GM19240 (cell line): ENCODE data around the gene TLCD3A.
"Not testable (repeated sequence)": the region's sequence is repeated elsewhere in the genome, so short reads cannot be mapped to it uniquely, and the experiment has no call there.

Experiments
- DNase-seq: peaks from one replicate; pipeline ENCODE4 v3.0.0; 2011; ENCODE audit warnings: low spot score; ENCODE audit not compliant: insufficient read length

The TLCD3A gene

DNA sequence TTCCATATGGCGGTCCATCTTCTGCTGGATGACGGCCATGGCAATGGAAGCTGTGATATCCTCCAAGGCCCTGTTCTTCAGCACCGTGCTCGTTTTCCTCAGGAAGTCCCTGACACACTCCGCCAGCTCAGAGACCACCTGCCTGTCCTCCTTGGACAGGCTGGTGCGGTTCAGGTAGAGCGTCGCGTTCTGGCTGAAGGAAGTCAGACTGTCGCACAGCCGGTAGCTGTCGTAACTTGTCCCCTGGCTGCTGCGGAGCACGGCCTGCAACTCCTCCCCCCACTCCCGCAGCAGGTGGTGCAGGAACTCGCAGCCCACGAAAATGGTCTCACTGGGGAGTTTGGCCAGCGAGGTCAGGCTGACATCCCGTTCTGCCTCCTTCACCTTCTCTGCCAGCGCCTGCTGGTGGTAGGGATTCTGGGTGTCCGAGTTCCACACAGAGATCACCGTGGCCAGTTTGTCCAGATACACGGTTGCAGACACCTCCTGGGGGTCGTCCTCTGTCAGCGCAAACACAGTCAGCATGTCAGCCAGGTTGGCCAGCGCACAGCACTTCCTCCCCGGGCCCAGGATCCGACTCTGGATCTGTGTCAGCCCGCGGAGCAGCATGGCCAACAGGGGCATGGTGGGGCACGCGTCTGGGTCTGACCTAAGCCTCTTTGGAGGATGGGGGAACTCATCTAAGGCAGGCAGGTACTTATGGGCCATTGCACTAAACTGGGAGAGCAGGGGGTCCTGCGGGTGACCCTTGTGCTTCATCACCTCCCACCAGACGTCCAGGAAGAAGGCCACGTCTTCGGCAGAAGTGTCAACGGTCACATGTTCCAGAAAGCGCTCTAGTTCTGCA is 14.6 kb downstream of the TLCD3A start:
- no peak for DNase-seq

DNA sequence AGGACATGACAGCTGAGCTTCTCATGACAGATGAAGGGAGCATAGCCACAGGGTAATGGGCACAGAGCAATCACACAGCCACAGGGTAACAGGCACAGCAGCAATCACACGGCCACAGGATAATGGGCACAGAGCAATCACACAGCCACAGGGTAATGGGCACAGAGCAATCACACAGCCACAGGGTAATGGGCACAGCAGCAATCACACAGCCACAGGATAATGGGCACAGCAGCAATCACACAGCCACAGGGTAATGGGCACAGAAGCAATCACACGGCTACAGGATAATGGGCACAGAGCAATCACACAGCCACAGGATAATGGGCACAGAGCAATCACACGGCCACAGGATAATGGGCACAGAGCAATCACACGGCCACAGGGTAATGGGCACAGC is 16.2 kb downstream of the TLCD3A start:
- not testable (repeated sequence) for DNase-seq

DNA sequence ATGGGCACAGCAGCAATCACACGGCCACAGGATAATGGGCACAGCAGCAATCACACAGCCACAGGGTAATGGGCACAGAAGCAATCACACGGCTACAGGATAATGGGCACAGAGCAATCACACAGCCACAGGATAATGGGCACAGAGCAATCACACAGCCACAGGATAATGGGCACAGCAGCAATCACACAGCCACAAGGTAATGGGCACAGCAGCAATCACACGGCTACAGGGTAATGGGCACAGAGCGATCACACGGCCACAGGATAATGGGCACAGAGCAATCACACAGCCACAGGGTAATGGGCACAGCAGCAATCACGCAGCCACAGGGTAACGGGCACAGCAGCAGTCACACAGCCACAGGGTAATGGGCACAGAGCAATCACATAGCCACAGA is 17.0 kb downstream of the TLCD3A start:
- DNase-seq, result not testable (repeated sequence)

DNA sequence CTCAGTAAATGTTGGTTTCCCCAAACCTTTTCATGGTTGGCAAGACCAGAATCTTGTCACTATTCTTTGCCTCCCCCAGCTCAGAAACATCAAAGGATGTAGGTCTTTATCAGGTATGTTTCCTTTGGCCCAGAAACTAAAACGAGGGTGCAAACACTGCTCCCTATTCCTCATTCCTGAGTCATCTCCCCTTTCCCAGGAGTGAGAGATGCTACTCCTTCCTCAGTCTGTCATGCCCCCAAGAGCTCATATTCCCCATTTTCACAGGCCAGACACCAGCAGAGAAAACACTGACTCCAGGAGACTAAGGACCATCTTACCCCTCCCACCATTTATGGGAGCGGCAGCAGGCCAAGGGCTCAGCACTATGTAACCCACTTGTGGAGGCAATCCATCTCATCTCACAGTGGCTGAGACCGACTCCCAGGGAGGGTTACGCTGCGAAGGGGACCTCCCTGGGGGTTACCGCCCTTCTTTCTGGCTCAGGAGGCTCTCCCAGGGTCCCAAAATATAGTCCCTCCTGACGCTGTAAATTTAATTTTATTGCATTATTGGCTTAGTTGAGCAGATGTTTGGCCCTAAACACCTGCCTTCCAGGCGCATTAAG is 18.1 kb downstream of the TLCD3A start:
- no peak for DNase-seq

DNA sequence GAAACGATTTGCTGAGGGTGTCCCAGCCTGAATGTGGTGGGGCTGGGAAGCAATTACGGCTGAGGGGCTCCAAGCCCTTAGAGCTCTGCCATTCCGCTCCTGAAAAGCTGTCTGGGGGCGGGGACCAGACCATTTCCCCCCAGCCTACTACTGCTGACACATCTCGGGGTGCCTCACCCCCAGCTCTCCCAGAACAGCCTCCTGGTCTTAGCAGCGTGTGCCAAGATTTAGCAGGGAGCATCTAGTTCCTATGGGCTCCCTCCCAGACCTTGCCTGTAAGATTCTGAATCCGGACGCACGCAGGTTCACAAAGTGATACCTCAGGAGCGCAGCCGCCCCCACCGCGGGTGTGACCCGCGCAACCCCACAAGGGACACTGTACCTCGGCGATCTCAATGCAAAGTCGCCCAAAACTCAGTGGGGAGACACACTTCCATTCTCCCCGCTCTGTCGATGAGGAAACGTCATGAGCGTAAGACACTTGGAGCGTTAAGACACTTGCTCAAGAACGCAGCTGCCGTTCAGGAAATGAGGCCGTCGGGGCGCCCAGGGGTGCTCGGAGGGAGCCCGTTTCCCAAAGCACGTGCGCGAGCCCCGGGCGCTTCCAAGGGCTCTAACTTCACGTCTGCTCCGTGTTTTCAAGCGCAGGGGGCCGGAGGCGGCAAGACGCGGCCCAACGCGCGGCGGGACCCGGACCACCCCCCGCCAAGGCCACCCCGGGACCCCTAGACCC is 19.0 kb downstream of the TLCD3A start:
- DNase-seq, result no peak

DNA sequence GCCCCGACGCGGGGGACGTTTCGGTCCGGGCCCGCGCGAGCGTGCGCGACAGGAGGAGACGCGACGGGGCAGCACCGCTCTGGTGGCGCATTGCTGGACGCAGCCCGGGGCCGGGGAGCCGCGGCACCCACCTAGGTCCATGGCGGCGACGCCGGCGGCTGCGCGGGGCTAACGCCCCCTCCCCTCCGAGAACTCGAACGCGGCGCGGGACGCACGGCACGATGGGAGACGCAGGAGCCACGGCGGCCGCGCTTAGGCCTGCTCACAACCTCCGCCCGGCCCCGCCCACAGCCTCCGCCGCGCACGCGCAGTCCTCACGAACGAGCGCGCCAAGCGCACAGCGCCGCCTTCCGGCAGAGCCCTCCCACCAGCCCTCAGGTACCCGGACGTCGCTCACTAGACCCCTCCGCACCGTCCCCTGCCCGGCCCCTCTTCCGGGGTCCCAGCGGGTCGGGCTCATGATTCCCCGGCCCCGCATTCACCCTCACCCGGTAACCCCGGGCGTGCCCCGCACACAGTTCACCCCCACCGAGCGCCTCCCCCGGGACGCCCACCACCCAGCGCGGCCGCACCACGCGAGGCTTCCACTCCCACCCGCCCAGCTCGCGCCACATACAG is 19.7 kb downstream of the TLCD3A start, which contains the start of gene GEMIN4:
TSS of gene GEMIN4 (minus strand) at position 263 of the 618 bp plus-strand sequence. CDS start at position 141, 122 bp downstream.
- DNase-seq, result peak; percentile 89

DNA sequence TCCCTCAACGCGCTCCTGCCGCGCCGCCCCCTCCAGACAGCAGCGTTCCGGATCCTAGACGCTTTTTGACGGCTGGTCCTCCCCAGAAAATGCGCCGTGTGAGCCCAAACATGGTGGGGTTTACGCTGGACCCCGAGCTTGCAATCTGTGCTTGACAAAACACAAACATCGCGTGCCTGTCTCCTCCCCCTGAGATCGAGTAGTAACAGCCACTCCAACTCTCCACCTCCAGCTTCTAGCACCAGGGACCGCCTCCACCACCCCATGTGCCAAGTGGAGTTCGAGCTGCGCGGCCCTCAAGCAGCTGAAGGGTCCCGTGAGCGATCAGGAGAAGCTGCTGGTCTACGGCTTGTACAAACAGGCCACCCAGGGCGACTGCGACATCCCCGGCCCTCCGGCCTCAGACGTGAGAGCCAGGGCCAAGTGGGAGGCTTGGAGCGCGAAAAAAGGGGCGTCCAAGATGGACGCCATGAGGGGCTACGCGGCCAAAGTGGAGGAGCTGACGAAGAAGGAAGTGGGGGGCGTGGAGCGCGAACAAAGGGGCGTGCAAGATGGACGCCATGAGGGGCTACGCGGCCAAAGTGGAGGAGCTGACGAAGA is 20.3 kb downstream of the TLCD3A start:
- DNase-seq, result no peak

DNA sequence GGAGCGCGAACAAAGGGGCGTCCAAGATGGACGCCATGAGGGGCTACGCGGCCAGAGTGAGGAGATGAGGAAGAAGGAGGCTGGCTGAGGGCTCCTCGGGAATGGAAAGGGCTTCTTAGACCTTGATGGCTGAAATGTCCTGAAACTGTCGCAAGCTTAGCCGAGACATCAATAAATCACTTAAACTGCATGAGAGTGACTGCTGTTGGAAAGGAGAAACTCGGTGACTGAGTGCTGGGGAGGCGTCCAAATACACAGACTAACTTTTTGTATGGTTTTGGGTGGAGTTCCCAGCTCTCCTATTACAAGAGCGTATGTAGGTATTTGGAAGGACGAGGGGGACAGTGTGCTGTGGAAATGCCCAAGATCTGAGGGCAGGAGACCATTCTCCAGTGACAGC is 21.0 kb downstream of the TLCD3A start:
- DNase-seq, result no peak

DNA sequence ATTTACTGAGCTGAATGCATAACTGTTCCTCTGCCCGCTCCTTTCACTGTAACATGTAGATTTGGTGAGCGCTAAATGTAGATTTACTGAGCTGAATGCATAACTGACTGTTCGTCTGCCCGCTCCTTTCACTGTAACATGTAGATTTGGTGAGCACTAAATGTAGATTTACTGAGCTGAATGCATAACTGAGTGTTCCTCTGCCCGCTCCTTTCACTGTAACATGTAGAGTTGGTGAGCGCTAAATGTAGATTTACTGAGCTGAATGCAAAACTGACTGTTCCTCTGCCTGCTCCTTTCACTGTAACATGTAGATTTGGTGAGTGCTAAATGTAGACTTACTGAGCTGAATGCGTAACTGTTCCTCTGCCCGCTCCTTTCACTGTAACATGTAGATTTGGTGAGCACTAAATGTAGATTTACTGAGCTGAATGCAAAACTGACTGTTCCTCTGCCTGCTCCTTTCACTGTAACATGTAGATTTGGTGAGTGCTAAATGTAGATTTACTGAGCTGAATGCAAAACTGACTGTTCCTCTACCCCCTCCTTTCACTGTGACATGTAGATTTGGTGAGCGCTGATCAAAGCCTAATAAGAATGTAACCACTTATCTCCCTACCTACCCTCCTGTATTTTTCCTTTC is 23.0 kb downstream of the TLCD3A start:
- DNase-seq, result not testable (repeated sequence)

DNA sequence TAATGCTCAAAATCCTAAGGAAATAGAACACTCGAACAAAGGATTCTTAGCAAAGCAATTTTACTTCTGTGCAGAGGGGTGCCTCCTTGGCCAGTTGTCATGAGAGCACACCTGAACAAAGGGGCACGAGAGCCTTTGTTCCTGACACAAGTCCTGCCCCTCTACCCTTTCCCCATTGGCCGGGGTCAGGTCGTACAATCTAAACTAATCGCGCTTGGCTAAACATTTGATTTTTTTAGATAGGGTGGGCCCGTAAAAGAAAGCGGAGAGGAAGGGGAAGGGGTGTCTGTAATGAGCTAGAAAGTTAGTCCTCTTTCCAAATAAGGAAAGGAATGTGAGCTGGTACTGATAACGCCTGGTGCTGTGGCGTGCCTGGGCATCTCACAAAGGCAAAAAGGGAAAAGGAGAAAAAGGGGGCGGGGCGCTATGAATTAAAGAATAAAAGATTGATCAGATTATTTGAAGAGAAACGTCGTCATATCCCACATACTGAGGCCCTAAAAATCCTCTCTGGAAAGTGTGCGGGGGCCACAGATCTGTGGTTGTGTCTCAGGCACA is 23.7 kb downstream of the TLCD3A start:
- not testable (repeated sequence) for DNase-seq

DNA sequence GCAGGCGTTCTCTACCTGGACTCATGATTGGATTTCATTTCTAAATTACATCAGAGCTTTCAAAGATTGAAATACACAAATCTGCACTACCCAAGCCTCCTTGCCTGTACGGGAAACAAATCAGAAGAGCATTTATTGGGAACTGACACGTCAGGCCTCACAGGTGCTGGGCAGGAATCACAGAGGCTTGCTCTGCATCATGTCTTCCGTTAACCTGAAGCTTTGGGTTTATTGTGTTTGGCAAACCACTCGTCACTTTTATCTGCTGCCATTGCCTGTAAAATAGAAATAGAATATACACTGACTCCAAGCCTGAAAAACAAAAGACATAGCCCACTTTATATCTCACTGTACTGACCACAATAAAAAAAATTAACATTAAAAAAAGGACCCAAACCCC is 27.6 kb downstream of the TLCD3A start:
- DNase-seq, result no peak

DNA sequence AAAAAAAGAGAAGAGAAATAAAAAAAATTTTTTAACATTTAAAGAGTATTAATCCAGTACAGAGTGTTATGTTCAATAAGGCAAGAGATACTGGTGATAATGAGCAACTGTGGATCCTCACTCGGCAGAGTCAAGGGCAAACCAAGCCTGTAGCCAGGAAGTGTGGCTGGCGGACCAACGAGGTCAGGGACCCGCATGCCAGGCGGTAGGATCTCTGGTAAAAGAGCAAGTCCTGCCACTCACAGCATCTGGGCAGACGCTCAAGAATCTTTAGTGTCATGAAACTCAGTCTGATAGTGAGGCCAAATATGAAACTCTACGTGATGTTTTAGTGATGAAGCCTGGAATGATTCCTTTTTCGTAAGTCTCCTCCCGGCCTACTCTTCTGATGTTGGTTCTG is 28.0 kb downstream of the TLCD3A start:
- no peak for DNase-seq

DNA sequence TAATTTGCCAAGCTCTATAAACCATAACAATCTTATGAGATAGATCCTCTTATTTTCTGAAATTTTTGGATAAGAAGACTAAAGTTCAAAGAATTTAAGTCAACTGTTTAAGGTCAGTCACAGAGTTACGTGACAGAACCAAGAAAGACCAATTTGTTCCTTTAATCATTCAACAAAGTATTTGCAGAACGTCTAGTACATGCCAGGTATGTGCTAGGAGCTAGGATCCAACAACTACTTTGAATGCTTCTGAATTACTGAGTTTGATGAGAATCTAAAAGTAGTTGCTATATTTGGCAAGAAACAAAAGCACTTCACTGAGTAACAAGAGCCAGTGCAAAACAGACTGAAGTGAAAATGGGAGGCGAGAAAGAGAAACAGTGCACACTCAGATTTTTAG is 34.7 kb downstream of the TLCD3A start:
- no peak for DNase-seq

DNA sequence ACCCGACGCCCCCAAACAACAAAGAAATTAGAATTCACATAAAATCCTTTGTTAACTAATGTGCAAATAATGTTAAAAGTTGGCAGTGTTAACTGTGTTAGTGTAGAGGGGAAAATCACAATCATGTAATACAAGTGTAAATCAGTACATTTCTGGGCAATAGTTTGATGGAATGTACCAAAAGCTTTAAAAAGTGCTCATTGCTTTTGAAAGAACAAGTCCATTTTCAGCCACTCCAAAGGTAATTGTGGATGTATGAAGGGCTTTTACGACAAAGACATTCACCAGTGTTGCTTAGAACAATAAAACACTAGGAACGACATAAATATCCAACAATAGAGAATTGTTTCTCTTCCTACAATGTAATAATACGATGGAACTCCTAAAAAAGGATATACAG is 40.6 kb downstream of the TLCD3A start:
- no peak for DNase-seq

DNA sequence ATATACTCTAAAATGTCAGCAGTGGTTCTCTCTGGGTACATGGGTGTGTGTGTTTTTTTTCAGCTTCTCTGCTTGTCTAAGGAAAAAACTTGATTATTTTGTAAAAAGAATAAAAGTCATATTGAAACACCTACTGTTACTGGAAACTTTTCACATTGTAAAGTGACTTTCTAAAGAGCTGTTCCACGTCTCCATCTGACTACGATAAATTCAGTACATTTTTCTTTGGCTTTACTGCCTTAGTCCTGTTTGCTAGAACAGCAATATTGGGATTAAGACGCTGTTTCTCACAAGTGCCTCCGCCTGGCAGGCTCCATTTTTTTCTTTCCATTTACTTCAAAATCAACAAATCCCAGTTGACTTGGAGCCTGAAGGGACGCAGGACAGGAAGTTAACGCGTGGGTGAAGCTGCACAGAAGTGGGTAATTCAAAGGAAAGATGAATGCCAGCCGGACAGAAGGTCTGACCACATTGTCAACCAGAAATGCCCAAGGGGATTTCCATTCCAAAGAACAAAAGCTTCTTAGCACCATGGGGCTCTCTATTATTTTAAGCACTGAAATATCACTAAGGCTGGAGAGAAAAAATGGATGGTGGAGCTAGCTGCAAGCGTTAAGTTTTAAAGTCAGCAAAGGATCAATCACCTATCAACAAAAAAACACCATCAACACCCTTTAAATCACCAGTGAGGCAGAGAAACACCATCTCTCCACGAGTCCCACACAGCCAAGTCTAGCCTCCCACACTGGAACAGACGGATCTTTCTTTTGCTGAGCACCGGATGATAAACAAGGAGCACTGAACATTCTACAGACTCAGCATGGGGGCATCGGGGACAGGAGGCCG is 41.3 kb downstream of the TLCD3A start:
- no peak for DNase-seq

DNA sequence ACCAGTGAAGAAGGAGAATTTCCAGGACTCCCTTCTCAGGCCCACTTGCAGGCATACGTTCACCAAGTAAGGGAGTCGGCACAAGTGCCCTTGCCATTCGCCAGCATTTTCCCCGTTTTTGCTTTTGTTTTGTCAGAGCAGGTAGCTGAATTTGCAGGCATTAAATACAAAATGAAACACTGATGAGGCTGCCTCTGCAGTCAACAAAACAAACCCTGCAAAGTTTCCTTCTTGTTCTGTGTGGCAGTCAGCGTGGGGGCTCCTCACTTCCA is 41.9 kb downstream of the TLCD3A start:
- no peak for DNase-seq

DNA sequence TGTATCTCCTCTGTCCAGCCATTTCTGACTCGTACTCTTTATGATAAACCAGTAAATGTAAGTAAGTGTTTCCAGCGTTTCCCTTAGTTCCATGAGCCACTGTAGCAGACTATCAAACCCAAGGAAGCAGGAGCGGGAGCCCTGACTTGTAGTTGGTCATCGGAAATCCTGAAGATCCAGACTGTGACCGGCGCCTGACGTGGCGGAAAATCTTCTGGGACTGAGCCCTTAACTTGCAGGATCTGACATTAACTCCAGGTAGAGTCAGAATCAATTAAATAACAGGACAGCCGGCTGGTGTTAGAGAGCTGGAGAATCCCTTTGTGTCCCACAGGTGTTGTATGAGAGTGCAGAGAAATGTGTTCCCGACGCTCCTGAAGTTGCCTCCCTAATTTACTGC is 45.7 kb downstream of the TLCD3A start:
- DNase-seq, result no peak

DNA sequence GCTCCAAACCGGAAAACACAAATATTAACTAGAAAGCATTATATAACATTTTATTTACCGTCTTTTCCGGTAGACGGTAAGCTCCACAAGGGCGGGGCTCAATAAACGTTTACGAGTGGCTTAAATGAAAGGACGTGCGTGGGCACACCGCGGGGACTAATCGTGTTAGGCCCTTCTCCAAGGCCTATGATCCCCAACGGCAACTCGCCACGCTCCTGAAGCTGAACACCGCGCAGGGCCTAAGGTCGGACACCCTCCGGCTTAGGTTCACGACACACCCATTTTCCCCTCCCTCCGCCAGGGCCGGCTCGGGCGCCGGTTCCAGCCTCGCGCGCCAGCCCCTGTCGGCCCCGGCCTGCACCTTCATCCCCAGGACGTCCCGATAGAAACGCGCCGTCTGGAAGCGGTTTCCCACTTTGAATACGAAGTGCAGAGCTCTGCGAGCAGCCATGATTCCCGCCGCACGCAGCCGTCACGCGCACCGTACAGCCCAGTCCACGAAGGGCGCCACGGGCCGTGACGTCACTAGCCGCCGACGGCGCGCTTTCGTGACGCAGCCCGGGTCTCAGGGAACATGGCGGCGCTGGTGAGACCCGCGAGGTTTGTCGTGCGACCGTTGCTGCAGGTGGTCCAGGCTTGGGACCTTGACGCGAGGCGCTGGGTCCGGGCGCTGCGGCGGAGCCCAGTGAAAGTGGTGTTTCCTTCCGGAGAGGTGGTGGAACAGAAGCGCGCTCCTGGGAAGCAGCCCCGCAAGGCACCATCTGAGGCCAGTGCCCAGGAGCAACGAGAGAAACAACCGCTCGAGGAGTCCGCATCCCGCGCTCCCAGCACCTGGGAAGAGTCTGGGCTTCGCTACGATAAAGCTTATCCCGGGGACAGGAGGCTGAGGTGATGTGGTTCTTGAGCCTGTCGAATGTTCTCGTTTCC is 49.7 kb downstream of the TLCD3A start, which contains the start of the genes GLOD4 and MRM3:
TSS of gene GLOD4 (minus strand) at position 476 of the 927 bp plus-strand sequence. CDS start at position 451, 25 bp downstream.
TSS of gene MRM3 (plus strand) at position 549 of the 927 bp plus-strand sequence. CDS start at position 575, 26 bp downstream.
- DNase-seq, result peak; percentile 92
